Kidney (tissue), 14 donors: Measurements from ENCODE around the gene TGFBR1. TPM values are rescaled to one million over a fixed set of nuclear protein-coding genes. Genes with fewer than 3 reads are reported as not detected.

ENCODE experiments used
- DNase-seq, 5 donors: peaks; one replicate each; pipeline ENCODE4 v3.0.0-alpha.2; 2013 to 2020
- FAIRE-seq: peaks from 2 replicates; lab custom pipeline; 2012; peaks lifted over from hg19 to GRCh38; lab: Jason Lieb, UNC
- H3K27ac ChIP-seq, 2 donors: one replicate each; pipeline ENCODE4 v1.7.0; 2013; ENCODE audit warnings: low read depth in 2 of 2, low read length in 2 of 2, inconsistent platforms in 1 of 2
- H3K27me3 ChIP-seq: one replicate; pipeline ENCODE4 v1.7.1; 2013; ENCODE audit warnings: low read length, inconsistent platforms; ENCODE audit not compliant: control insufficient read depth, insufficient read depth
- H3K36me3 ChIP-seq, 3 donors: one replicate each; pipeline versions ENCODE4 v1.7.0 to v1.7.1; 2013; ENCODE audit warnings: low read length in 3 of 3, control low read depth in 1 of 3, inconsistent platforms in 1 of 3; ENCODE audit not compliant: insufficient read depth in 3 of 3, control insufficient read depth in 2 of 3
- H3K4me1 ChIP-seq, 3 donors: one replicate each; pipeline versions ENCODE4 v1.7.0 to v1.7.1; 2013; ENCODE audit warnings: low read length in 3 of 3, inconsistent platforms in 1 of 3, low read depth in 1 of 3; ENCODE audit not compliant: control insufficient read depth in 2 of 3, insufficient read depth in 2 of 3
- H3K4me3 ChIP-seq, 3 donors: one replicate each; pipeline versions ENCODE4 v1.7.0 to v1.8.1; 2013; ENCODE audit warnings: low read length in 3 of 3, control low read depth in 1 of 3, inconsistent platforms in 1 of 3
- H3K9ac ChIP-seq, 3 donors: one replicate each; pipeline versions ENCODE4 v1.7.0 to v1.7.1; 2013; ENCODE audit warnings: low read length in 3 of 3, control low read depth in 1 of 3, inconsistent platforms in 1 of 3
- H3K9me3 ChIP-seq, 3 donors: one replicate each; pipeline versions ENCODE4 v1.7.0 to v1.7.1; 2013; ENCODE audit warnings: low read length in 3 of 3, control low read depth in 1 of 3, inconsistent platforms in 1 of 3; ENCODE audit not compliant: control insufficient read depth in 2 of 3, insufficient read depth in 1 of 3
- intact Hi-C: fragments of 100-400 bp; cut with DNase I; formaldehyde crosslinking; loops from one replicate; pipeline ENCODE4 v1.11.1; 2022
- polyA plus RNA-seq: library from polyadenylated mRNA; stranded (reverse); fragments of 350-450 nt; fragmentation: Illumina TruSeq; extraction: RNeasy Lipid Tissue Mini Kit (QIAGEN cat#74804); gene quantifications from one replicate; pipeline ENCODE4 v1.2.3, GENCODE V29; 2014; ENCODE audit warnings: low read depth, low replicate concordance; ENCODE audit not compliant: insufficient read depth
- total RNA-seq: library from RNA; stranded (reverse); fragmentation: NEBNext Ultra II Directional; extraction: Animal tissue kit (Norgen Biotek cat#: 25700); gene quantifications from one replicate; pipeline ENCODE4 v1.2.1, GENCODE V29; 2021
- TF ChIP-seq, protein P1 (sequence below): IDR thresholded peaks from 3 replicates; pipeline ENCODE4 v1.5.1; 2012; ENCODE audit warnings: mild to moderate bottlenecking, moderate library complexity, borderline replicate concordance; ENCODE audit not compliant: insufficient read depth; ENCODE audit errors: extremely low read depth
- donor health status: control.
- donor health status: control.
- donor health status: control.
- donor health status: control.
- donor health status: control.
- donor health status: DM: yes; HTN: yes; CAD: no.
- donor health status: Normal renal cell carcinoma (clear cell type).

Gene TGFBR1
- total and polyA plus RNA-seq, 2 donors from 2014 or later = 7.9 to 50.8 TPM

DNA sequence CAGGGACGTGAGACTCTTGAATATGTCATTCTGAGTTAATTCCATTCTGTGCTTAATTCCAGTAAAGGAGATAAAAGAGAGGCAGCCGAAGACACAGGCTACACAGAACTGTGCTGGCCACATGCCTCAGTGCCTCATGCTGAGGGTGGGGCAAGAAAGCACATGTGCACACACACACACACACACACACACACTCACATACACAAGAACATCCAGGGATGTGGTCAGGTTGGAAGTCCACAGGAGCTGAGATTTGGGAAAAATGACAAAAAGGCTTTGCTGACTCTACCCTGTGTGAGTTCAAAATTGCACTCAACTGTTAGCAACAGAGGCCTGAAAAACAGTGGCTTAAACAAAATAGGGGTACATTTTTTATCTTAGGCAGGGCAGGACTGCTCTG lies 76.3 kb downstream of the TGFBR1 start:
- no peak for DNase-seq
- no peak for FAIRE-seq
- TF ChIP-seq, protein P1, sequence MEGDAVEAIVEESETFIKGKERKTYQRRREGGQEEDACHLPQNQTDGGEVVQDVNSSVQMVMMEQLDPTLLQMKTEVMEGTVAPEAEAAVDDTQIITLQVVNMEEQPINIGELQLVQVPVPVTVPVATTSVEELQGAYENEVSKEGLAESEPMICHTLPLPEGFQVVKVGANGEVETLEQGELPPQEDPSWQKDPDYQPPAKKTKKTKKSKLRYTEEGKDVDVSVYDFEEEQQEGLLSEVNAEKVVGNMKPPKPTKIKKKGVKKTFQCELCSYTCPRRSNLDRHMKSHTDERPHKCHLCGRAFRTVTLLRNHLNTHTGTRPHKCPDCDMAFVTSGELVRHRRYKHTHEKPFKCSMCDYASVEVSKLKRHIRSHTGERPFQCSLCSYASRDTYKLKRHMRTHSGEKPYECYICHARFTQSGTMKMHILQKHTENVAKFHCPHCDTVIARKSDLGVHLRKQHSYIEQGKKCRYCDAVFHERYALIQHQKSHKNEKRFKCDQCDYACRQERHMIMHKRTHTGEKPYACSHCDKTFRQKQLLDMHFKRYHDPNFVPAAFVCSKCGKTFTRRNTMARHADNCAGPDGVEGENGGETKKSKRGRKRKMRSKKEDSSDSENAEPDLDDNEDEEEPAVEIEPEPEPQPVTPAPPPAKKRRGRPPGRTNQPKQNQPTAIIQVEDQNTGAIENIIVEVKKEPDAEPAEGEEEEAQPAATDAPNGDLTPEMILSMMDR = no peak

DNA sequence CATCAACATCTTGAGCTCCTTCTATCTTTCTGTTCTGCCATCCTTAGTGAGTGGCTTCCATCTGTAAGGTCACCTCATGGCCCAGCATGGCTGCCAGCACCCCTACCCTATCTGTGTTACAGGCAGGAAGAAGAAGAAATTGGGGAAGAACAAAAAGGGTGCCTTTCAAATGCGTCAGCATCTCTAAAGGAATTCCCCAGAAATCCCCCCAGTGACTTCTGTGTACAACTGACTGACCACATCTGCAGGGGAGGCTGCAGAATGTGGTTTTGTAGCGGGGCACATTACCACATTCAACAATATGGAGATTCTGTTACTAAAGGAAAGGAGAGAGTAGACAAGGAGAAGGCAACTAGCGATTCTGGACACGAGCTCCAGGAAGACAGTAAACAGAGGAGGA lies 76.7 kb downstream of the TGFBR1 start:
- TF ChIP-seq, protein P1 = no peak
- no peak overlapping the region for H3K4me3 ChIP-seq

More for the DNA sequence above, 76.3 kb downstream of the TGFBR1 start:
- no peak overlapping the region for H3K27ac ChIP-seq
- peaks cover 0 to 6% (median 0%) of the 10 kb centered on the region in 3 donors for H3K4me1 ChIP-seq
- no peak overlapping the region for H3K9ac ChIP-seq
- H3K9me3 ChIP-seq = no peaks in the 10 kb centered on the region
- H3K36me3 ChIP-seq = no peaks in the 10 kb centered on the region
- intact Hi-C loops = no loop called here
- H3K27me3 ChIP-seq = no peaks in the 10 kb centered on the region
- H3K4me3 ChIP-seq = no peak overlapping the region

DNA sequence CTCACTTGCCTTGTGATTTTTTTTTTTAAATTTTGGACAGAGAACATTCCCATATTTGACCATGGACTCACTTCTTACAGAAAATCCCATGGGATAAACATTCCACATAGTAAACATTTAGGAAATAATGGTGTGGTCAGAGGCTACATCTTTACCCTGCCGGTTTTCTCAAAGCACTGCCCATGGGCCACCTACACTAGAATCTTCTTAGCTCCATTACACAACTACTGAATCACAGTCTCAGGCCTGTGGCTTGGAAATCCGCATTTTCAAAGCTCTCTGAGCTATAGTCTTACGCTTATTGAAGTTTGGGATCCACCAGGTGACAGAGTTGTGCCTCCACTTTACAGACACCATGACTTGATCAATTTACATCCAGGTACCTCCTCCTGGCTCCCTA lies 77.4 kb downstream of the TGFBR1 start:
- H3K9me3 ChIP-seq = no peaks in the 10 kb centered on the region
- no peak overlapping the region for H3K9ac ChIP-seq
- peaks cover 0 to 6% (median 0%) of the 10 kb centered on the region in 3 donors for H3K4me1 ChIP-seq
- FAIRE-seq (no peak), DNase-seq (no peak)
- TF ChIP-seq, protein P1 = no peak
- H3K27me3 ChIP-seq = no peaks in the 10 kb centered on the region
- no peak overlapping the region for H3K4me3 ChIP-seq
- no peaks in the 10 kb centered on the region for H3K36me3 ChIP-seq
- H3K27ac ChIP-seq = no peak overlapping the region
- intact Hi-C loops = no loop called here

More for the DNA sequence above, 76.7 kb downstream of the TGFBR1 start:
- H3K9ac ChIP-seq = no peak overlapping the region
- peaks cover 0 to 6% (median 0%) of the 10 kb centered on the region in 3 donors for H3K4me1 ChIP-seq
- DNase-seq (no peak), FAIRE-seq (no peak)
- no peaks in the 10 kb centered on the region for H3K27me3 ChIP-seq
- H3K9me3 ChIP-seq = no peaks in the 10 kb centered on the region
- no peaks in the 10 kb centered on the region for H3K36me3 ChIP-seq
- intact Hi-C loops = no loop called here
- H3K27ac ChIP-seq = no peak overlapping the region

DNA sequence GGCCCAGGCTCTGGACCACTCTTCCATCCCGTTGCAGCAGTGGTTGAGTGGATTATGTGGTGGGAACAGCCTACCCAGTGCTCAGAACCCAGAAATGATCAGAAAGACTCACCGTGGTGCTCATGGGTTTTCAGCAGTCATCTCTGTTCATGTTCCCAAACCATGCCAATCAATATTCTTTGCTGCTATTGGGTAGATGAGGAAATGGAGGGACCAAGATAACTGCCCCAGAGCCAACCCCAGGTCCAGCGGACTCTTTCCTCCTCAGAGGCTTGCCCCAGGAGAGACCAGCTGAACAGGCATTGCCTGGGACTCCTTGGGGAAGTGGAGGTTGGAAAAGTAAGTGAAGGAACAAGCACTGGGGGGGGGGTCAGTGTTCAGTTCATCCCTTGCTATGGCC lies 78.7 kb downstream of the TGFBR1 start:
- Histone ChIP-seq H3K9me3 (no peaks in the 10 kb centered on the region), H3K27ac (no peak overlapping the region), H3K27me3 (no peaks in the 10 kb centered on the region), H3K9ac (no peak overlapping the region), H3K4me1 (peaks cover 0 to 6% (median 0%) of the 10 kb centered on the region in 3 donors), H3K36me3 (no peaks in the 10 kb centered on the region), H3K4me3 (no peak overlapping the region)
- intact Hi-C loops = no loop called here
- DNase-seq (no peak), FAIRE-seq (no peak)
- TF ChIP-seq, protein P1 = no peak
